ENCODE results near the gene CDC42EP4. TPM values are rescaled to one million over a fixed set of nuclear protein-coding genes. Genes with fewer than 3 reads are reported as not detected.

The CDC42EP4 gene
- total and polyA plus RNA-seq, 9 of the 15 experiments (the other 6 are each of a cell fraction or from before 2014, with no cell fraction given): 0.65 to 20.8 (median 12.3) TPM

DNA sequence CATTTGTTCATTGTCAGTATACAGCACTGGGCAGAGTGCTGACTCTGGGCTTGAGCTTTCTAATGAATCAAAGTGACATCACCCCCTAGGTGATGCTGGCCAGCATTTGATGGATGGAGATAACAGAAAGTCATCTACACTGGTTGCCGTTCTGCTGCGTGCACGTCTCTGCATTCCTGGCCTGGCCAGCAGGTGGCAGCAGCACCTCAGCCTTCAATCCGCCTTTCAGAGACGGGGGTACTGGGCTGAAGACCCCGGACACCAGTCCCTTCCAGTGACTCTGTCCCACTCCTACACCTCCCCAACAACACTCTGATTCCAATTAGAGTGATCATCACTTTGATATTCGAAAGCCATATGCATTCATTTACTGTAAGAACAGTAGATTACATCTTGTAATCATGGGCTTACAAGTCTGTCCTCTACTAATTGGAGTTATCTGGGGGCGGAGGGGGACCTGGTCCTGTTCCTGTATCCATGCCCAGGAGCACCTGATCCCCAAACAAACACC, 56.1 kb downstream of the CDC42EP4 start (continued):
- TF ChIP-seq RERE (CRISPR knock-in tag; IDR thresholded peaks at IDR 0.05; ENCODE audit: borderline replicate concordance): no peak
- TF ChIP-seq FOXJ2 (tag; IDR thresholded peaks at IDR 0.05): no peak
- TF ChIP-seq, protein P1, sequence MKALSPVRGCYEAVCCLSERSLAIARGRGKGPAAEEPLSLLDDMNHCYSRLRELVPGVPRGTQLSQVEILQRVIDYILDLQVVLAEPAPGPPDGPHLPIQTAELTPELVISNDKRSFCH (CRISPR knock-in tag; IDR thresholded peaks at IDR 0.05): no peak
- TF ChIP-seq, protein P1 (tag; IDR thresholded peaks at IDR 0.05): no peak
- no peak for TF ChIP-seq TSHZ1 (CRISPR knock-in tag; IDR thresholded peaks at IDR 0.05)
- no peak for TF ChIP-seq RUNX1 (IDR thresholded peaks at IDR 0.05; ENCODE audit: low read depth)
- peak; percentile 50; the same call in 1 of the 2 replicates for TF ChIP-seq TEAD4 (IDR thresholded peaks at IDR 0.05; ENCODE audit: low read length)
- TF ChIP-seq TEAD4 (CRISPR knock-in tag; IDR thresholded peaks at IDR 0.05; ENCODE audit: borderline replicate concordance): 0 out of 2 replicates have a peak, but pooled peaks have one; percentile 80
- TF ChIP-seq ZNF143 (CRISPR knock-in tag; IDR thresholded peaks at IDR 0.05): no peak
- TF ChIP-seq, protein P2, sequence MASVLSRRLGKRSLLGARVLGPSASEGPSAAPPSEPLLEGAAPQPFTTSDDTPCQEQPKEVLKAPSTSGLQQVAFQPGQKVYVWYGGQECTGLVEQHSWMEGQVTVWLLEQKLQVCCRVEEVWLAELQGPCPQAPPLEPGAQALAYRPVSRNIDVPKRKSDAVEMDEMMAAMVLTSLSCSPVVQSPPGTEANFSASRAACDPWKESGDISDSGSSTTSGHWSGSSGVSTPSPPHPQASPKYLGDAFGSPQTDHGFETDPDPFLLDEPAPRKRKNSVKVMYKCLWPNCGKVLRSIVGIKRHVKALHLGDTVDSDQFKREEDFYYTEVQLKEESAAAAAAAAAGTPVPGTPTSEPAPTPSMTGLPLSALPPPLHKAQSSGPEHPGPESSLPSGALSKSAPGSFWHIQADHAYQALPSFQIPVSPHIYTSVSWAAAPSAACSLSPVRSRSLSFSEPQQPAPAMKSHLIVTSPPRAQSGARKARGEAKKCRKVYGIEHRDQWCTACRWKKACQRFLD (CRISPR knock-in tag; IDR thresholded peaks at IDR 0.05): no peak
- no peak for TF ChIP-seq ZNF23 (CRISPR knock-in tag; IDR thresholded peaks at IDR 0.05)
- no peak for TF ChIP-seq SREBF2 (CRISPR knock-in tag; IDR thresholded peaks at IDR 0.05)
- no peak for TF ChIP-seq CBFA2T2 (conservative IDR thresholded peaks at IDR 0.05)
- no peak for TF ChIP-seq PHF8 (IDR thresholded peaks at IDR 0.05; ENCODE audit: borderline replicate concordance, low read length)
- TF ChIP-seq SMAD2 (IDR thresholded peaks at IDR 0.05; ENCODE audit: low read depth, low read length): no peak
- TF ChIP-seq ESRRA (IDR thresholded peaks at IDR 0.05; ENCODE audit: borderline replicate concordance, low read depth): peak; percentile 42; the same call in 1 of the 2 replicates
- TF ChIP-seq, protein P3, sequence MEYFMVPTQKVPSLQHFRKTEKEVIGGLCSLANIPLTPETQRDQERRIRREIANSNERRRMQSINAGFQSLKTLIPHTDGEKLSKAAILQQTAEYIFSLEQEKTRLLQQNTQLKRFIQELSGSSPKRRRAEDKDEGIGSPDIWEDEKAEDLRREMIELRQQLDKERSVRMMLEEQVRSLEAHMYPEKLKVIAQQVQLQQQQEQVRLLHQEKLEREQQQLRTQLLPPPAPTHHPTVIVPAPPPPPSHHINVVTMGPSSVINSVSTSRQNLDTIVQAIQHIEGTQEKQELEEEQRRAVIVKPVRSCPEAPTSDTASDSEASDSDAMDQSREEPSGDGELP (CRISPR knock-in tag; IDR thresholded peaks at IDR 0.05; ENCODE audit: borderline replicate concordance): peak; percentile 77; the same call in 1 of the 2 replicates
